Smooth muscle cell (in vitro differentiated cells): ENCODE measurements around the gene PPFIBP2. TPM values are rescaled to one million over a fixed set of nuclear protein-coding genes. Genes with fewer than 3 reads are reported as not detected.
A peak's percentile ranks its signal among the peaks of the same experiment; 100 is the strongest.

Experiments
- DNase-seq: peaks from one replicate; lab custom pipeline; 2025; ENCODE audit not compliant: unreplicated experiment; lab: John Stamatoyannopoulos, UW
- H2AFZ ChIP-seq: fragments of 200-600 bp; sonication (generic); 2 replicates; pipeline ENCODE4 v1.6.0; 2016; ENCODE audit warnings: antibody characterized with exemption, low read depth, mild to moderate bottlenecking
- H3F3A ChIP-seq: fragments of 200-600 bp; sonication (generic); 2 replicates; pipeline ENCODE4 v1.6.0; 2017; ENCODE audit warnings: antibody characterized with exemption, low read depth
- H3K27ac ChIP-seq: fragments of 200-600 bp; sonication (generic); 2 replicates; pipeline ENCODE4 v1.5.1; 2016; ENCODE audit warnings: low read depth, mild to moderate bottlenecking
- H3K27me3 ChIP-seq: fragments of 200-600 bp; sonication (generic); 2 replicates; pipeline ENCODE4 v1.6.1; 2016; ENCODE audit warnings: low read depth, mild to moderate bottlenecking
- H3K36me3 ChIP-seq: fragments of 200-600 bp; sonication (generic); 2 replicates; pipeline ENCODE4 v1.5.1; 2016; ENCODE audit warnings: low read depth
- H3K4me1 ChIP-seq: fragments of 200-600 bp; sonication (generic); 2 replicates; pipeline ENCODE4 v1.5.1; 2016; ENCODE audit warnings: low read depth
- H3K4me2 ChIP-seq: fragments of 200-600 bp; sonication (generic); 2 replicates; pipeline ENCODE4 v1.6.0; 2016; ENCODE audit warnings: mild to moderate bottlenecking
- H3K4me3 ChIP-seq: fragments of 200-600 bp; sonication (generic); 2 replicates; pipeline ENCODE4 v1.5.1; 2016; ENCODE audit warnings: mild to moderate bottlenecking
- H3K79me2 ChIP-seq: fragments of 200-600 bp; sonication (generic); 2 replicates; pipeline ENCODE4 v1.6.0; 2016; ENCODE audit warnings: low read depth, mild to moderate bottlenecking
- H3K9ac ChIP-seq: fragments of 200-600 bp; sonication (generic); 2 replicates; pipeline ENCODE4 v1.6.0; 2016; ENCODE audit warnings: low read depth
- H3K9me3 ChIP-seq: fragments of 200-600 bp; sonication (generic); replicated peaks from 2 replicates; pipeline ENCODE4 v1.5.1; 2016; ENCODE audit warnings: low read depth
- H4K20me1 ChIP-seq: fragments of 200-600 bp; sonication (generic); 2 replicates; pipeline ENCODE4 v1.6.0; 2016; ENCODE audit warnings: low read depth
- WGBS: methylation state at CpG from one replicate; pipeline ENCODE4 v1.1.7; 2016; ENCODE audit warnings: low lambda C conversion rate; 5-methylcytosine and 5-hydroxymethylcytosine counted together
- polyA plus RNA-seq: library from polyadenylated mRNA; unstranded; fragments of >200 nt; fragmentation: Nextera tagmentation; extraction: Ambion mirVana; gene quantifications from 2 replicates; pipeline ENCODE4 v1.2.1, GENCODE V29; 2016
- total RNA-seq: library from RNA; depleted of rRNA; stranded (reverse); fragments of >200 nt; gene quantifications from 2 replicates; pipeline ENCODE4 v1.2.3, GENCODE V29; 2014
- TF ChIP-seq, protein P1 (sequence below): fragments of 200-600 bp; sonication (generic); IDR thresholded peaks from 2 replicates; pipeline ENCODE4 v1.5.1; 2017; ENCODE audit warnings: borderline replicate concordance, mild to moderate bottlenecking, antibody characterized with exemption; ENCODE audit not compliant: insufficient read depth, poor library complexity, severe bottlenecking

Gene PPFIBP2
- total and polyA plus RNA-seq, 2 experiments from 2014 or later: 9.8 to 20.2 TPM

DNA sequence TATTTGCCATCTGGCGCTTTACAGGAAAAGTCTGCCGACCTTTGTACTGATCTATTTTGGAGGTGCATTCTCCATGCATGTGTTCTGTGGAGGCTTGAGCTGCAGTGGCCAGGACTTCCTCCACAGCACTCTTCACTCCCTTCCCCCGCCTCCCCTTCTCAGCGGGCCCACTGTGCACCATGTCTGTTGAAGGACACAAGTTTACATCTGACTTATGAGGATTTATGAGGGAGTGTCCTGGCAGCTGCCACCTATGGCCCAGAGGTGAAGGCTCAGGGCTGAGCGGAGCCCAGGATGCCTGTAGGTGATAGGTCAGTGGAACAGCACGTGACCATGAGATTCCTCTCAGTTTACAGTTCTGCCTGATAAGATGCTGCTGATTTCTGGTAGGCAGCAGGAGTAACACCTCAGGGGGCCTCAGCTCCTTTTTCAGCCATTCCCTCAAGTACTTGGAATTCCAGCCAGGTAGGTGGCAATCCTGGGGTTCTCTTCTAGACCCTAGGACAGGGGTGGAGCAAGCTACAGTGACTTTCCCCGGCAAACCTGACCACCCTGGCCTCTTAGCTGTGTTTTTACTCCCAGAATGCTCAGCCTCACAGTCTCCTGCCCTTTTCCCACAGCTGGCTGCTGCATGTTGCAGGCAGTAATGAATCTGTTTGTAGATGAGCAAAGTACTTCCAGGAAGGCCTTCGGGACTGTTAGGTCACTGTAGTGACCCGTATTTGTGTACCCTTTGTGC is 59.9 kb downstream of the PPFIBP2 start:
- Histone ChIP-seq H3K4me3 (no peak overlapping the region), H3K9me3 (no peaks in the 10 kb centered on the region), H3F3A (peaks cover 21% of the 10 kb centered on the region), H3K27me3 (no peaks in the 10 kb centered on the region), H4K20me1 (no peaks in the 10 kb centered on the region), H3K9ac (no peak overlapping the region), H3K36me3 (no peaks in the 10 kb centered on the region), H3K4me1 (peaks cover 57% of the 10 kb centered on the region), H3K27ac (no peak overlapping the region), H2AFZ (no peak overlapping the region), H3K79me2 (no peaks in the 10 kb centered on the region), H3K4me2 (peak overlapping the region; percentile 85)
- no peak for DNase-seq
- TF ChIP-seq, protein P1, sequence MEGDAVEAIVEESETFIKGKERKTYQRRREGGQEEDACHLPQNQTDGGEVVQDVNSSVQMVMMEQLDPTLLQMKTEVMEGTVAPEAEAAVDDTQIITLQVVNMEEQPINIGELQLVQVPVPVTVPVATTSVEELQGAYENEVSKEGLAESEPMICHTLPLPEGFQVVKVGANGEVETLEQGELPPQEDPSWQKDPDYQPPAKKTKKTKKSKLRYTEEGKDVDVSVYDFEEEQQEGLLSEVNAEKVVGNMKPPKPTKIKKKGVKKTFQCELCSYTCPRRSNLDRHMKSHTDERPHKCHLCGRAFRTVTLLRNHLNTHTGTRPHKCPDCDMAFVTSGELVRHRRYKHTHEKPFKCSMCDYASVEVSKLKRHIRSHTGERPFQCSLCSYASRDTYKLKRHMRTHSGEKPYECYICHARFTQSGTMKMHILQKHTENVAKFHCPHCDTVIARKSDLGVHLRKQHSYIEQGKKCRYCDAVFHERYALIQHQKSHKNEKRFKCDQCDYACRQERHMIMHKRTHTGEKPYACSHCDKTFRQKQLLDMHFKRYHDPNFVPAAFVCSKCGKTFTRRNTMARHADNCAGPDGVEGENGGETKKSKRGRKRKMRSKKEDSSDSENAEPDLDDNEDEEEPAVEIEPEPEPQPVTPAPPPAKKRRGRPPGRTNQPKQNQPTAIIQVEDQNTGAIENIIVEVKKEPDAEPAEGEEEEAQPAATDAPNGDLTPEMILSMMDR: no peak
- WGBS: 66% methylated on average over 9 of the region's 9 CpGs

DNA sequence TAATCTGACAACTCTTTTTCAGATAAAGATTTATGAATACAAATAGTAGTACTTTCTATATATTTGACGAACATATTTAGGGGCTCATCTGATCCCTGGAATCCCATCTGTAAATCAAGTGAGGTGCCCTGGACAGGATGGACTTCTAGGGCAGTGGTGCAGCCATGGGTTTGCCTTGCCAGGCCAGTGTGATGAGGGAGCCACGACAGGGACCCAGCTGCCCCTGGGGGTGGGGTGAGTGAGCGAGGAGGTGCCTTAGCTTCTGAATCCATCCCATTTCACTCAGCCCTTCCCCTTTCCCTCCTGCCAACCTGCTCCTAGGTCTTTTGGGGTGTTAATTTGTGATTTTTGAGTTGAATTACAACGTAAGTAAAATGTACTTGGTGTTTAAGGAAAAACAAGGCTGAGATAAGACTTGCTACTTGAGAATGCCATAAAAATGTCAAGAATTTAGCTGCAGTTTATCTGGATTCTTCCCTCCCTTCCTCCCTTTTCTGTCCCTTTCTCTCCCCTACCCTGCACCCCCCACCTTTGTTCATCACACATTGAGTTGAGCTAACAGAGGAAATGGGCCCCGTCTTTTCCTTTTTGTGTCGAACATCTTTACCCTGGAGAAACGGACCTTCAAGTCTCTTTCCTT is 60.8 kb downstream of the PPFIBP2 start:
- H3K27ac ChIP-seq: no peak overlapping the region
- H4K20me1 ChIP-seq: no peaks in the 10 kb centered on the region
- no peaks in the 10 kb centered on the region for H3K79me2 ChIP-seq
- 54% methylated on average over 7 of the region's 7 CpGs for WGBS
- H3K27me3 ChIP-seq: no peaks in the 10 kb centered on the region
- H3K9me3 ChIP-seq: no peaks in the 10 kb centered on the region
- TF ChIP-seq, protein P1: no peak
- peaks cover 21% of the 10 kb centered on the region for H3F3A ChIP-seq
- no peak overlapping the region for H2AFZ ChIP-seq
- H3K9ac ChIP-seq: no peak overlapping the region
- no peak for DNase-seq
- no peak overlapping the region for H3K4me3 ChIP-seq
- peaks cover 57% of the 10 kb centered on the region for H3K4me1 ChIP-seq
- H3K4me2 ChIP-seq: peak overlapping the region; percentile 85
- H3K36me3 ChIP-seq: no peaks in the 10 kb centered on the region

DNA sequence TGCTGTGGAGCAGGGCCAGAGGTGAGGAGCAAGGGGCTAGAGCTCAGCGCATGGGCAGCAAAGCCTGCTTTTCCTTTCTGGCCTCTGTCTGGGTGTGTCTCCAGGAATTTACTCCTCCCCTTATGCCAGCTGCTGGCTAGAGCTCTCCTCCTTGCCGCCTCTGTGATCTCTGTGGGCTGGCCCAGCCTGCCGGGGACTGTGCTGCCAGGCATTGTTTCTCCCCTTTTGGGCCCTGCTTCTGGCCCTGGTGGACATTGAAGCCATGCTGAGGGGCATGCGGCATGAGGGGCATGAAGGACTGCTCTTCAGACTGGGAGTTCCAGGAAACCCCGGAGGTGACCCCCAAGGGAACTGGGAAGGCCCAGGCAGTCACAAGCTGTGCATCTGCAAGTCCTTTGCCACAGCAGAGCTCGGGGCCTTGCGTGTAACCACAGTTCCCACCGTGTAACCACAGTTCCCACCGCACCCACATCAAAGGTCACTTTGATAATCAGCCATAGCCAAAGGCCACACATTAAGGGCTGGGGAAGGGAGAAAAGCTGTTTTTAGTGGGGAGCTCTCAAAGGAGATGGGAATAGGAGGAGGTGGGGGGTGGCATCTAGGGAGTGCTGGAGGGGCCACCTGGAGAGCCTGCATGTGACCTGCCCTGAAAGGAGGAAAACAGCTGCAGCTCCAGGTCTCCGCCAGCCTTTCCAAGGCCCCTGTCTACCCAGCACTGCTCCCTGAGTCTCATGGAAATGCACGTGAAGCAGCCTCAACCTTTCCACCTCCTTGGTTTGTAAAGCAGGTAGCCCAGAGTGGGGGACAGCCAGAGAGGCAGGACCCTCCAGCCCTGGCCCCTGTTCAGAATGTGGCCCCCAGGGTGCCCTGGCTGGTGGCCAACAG is 62.3 kb downstream of the PPFIBP2 start:
- 25% methylated on average over 11 of the region's 11 CpGs for WGBS
- TF ChIP-seq, protein P1: no peak
- H3K27ac ChIP-seq: peak overlapping the region; percentile 76
- H3K9me3 ChIP-seq: no peaks in the 10 kb centered on the region
- DNase-seq: no peak
- H3K4me1 ChIP-seq: peaks cover 57% of the 10 kb centered on the region
- no peaks in the 10 kb centered on the region for H3K27me3 ChIP-seq
- H3K4me3 ChIP-seq: peak overlapping the region; percentile 39
- no peak overlapping the region for H3K9ac ChIP-seq
- H2AFZ ChIP-seq: no peak overlapping the region
- no peaks in the 10 kb centered on the region for H4K20me1 ChIP-seq
- peak overlapping the region; percentile 85 for H3K4me2 ChIP-seq
- H3K36me3 ChIP-seq: no peaks in the 10 kb centered on the region
- H3F3A ChIP-seq: peaks cover 21% of the 10 kb centered on the region
- peaks cover 7% of the 10 kb centered on the region for H3K79me2 ChIP-seq
